GM12874 (cell line): Measurements from ENCODE around the gene TANGO6.

Experiments used
- TF ChIP-seq, protein P1 (sequence below): IDR thresholded peaks from 2 replicates; pipeline ENCODE4 v1.5.1; 2011; ENCODE audit warnings: low read depth, mild to moderate bottlenecking, control low read depth, low read length, moderate library complexity; ENCODE audit not compliant: insufficient read depth

TANGO6 gene

DNA sequence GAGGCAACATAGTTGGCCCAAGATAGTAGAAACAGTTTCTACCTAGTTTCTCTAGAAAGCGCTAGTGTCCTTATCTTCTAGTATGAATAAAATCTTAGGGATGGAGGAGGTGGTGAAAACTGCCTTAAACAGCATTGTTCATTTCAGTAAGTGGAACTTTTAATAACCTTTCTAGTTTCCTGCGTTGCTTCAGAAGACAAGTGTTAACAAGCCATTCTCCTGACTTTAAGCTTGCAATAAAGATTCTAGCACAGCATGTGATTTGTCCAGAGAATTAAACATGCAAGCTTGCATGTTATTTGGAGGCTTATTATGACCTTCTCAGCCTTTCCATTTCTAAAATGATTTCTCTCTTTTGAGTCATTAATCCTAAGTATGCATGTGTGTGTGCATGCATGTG lies 72.3 kb downstream of the TANGO6 start:
- TF ChIP-seq, protein P1, sequence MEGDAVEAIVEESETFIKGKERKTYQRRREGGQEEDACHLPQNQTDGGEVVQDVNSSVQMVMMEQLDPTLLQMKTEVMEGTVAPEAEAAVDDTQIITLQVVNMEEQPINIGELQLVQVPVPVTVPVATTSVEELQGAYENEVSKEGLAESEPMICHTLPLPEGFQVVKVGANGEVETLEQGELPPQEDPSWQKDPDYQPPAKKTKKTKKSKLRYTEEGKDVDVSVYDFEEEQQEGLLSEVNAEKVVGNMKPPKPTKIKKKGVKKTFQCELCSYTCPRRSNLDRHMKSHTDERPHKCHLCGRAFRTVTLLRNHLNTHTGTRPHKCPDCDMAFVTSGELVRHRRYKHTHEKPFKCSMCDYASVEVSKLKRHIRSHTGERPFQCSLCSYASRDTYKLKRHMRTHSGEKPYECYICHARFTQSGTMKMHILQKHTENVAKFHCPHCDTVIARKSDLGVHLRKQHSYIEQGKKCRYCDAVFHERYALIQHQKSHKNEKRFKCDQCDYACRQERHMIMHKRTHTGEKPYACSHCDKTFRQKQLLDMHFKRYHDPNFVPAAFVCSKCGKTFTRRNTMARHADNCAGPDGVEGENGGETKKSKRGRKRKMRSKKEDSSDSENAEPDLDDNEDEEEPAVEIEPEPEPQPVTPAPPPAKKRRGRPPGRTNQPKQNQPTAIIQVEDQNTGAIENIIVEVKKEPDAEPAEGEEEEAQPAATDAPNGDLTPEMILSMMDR = no peak

DNA sequence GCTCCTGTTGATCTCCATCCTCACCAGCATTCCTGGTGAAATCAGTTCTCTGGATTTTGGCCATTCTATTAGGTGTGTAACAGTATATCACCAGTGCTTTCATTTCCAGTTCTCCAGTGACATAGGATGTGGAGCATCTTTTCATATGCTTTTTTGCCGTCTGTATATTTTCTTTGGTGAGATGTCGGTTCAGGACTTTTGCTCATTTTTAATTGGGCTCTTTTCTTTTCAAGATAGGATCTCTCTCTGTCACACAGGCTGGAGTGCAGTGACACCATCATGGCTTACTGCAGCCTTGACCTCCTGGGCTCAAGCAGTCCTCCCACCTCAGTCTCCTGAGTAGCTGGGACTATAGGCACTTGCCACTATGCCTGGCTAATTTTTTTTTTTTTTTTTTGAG lies 74.2 kb downstream of the TANGO6 start:
- TF ChIP-seq, protein P1 = no peak

DNA sequence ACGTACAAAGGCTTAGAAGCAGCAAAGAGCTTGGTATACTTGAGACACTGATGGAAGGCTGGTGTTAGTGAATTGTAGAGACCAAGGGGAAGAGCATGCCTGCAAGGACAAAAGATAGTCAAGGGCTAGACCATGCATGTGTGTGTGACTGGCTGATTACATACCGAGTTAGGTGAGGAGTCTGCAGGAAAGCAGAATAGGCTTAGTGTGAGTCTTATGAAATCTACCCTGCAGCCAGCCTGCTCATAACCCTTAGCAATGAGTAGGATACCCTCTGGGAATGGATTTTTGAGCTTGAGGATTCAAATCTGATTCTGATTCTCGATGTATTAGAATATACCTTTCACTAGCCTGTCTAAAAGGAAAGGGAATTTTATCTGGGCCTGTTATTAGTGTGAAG lies 77.0 kb downstream of the TANGO6 start:
- TF ChIP-seq, protein P1 = no peak

DNA sequence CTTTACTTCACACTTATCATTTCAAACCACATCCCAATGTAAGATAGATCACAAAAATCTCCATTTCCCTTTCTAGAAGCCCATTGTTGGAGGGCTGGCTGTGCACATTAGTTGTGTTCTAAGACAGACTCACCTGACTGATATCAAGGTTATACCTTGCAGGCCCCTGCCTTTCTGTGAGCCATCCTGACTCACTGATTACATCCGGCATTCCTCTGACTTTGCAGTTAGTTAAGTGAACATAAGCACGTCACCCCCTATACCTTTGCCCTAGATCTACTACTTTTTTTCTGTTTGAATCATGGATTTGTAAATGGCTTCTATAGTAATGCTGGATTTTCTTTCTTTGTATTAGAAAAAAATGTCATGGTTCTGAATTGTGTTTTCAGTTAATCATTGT lies 78.3 kb downstream of the TANGO6 start:
- TF ChIP-seq, protein P1 = no peak

DNA sequence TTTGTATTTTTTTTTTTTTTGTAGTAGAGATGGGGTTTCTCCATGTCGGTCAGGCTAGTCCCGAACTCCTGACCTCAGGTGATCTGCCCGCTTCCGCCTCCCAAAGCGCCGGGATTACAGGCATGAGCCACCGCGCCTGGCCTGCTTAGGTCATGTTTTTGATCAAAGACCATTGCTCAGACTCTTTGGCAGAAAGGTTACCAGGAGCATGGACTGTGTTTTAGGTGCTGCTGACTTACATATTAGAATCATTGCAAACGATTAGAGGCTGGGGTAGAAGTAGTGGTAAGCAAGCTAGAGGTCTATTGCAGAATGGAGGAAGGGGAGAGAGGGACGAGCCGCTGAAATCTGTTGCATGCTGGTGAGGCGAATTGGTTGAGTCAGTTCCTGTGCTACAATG lies 79.8 kb downstream of the TANGO6 start:
- TF ChIP-seq, protein P1 = no peak

DNA sequence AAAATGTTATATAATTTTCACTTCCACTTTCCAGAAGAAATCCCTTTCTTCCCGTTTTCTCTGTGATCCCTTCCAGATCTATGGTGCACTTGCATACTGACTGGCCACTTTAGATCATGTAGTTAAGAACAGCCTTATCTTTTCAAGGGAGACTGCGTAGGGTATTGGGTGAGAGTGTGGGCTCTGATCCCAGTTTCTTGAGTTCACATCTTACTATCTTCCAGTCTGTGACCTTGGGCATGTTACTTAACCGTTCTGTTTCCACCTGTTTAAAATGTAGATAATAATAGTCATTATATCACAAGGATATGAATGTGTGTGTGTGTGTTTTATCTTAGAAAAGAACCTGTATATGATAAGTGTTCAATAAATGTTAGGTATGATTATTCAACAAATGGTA lies 83.7 kb downstream of the TANGO6 start:
- TF ChIP-seq, protein P1 = no peak

DNA sequence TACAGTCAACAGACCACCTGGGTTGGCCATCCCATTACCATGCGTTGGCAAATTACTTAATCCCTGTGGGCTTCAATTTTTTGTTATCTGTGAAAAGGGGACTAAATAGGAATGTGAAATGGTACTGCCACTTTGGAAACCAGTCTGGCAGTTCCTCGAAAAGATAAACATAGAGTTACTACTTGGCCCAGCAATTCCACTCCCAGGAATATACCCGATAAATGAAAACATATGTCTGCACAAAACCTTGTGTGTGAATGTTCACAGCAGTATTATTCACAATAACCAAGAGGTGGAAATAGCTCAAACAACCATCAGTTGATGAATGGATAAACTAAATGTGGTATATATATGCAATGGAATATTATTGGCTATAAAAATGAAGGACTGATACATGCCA lies 87.9 kb downstream of the TANGO6 start:
- TF ChIP-seq, protein P1 = no peak

DNA sequence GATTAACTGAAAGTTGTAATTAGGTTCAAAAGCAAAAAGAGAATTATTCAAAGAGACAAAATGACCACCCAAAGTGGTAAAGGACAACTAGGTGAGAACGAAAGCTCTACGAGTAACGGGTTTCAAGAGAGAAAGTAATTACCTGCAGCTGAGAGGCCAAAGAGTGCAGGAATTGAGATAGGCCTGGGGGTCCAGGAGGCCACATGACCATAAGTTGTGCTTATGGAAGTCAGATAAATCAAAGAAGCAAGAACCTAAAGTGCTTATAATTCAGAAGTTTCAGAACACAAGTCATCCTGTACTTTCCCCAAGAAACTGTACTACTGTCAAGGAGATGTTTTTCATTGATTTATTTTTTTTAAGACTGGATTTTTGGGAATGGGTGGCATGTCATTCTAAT lies 91.1 kb downstream of the TANGO6 start:
- TF ChIP-seq, protein P1 = no peak
